ENCODE data around the gene TMED8.

DNA sequence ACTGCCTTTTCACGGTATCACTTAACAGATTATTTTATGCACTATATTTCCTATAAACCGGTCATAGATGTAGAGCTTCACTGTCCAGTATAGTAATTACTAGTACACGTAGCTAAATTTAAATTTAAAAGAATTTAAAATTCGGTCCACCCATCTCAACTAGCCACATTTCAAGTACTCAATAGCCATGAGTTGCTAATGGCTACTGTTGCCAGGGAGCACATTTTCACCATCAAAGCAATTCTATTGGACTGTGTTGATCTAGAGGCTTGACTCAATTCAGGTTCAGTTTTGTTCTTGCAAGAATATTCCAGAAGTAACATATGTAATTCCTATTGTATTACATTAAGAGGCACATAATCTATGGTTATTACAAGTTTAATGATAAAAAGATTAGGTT is 20.0 kb downstream of the TMED8 start:
- TF ChIP-seq, protein P1, sequence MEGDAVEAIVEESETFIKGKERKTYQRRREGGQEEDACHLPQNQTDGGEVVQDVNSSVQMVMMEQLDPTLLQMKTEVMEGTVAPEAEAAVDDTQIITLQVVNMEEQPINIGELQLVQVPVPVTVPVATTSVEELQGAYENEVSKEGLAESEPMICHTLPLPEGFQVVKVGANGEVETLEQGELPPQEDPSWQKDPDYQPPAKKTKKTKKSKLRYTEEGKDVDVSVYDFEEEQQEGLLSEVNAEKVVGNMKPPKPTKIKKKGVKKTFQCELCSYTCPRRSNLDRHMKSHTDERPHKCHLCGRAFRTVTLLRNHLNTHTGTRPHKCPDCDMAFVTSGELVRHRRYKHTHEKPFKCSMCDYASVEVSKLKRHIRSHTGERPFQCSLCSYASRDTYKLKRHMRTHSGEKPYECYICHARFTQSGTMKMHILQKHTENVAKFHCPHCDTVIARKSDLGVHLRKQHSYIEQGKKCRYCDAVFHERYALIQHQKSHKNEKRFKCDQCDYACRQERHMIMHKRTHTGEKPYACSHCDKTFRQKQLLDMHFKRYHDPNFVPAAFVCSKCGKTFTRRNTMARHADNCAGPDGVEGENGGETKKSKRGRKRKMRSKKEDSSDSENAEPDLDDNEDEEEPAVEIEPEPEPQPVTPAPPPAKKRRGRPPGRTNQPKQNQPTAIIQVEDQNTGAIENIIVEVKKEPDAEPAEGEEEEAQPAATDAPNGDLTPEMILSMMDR (IDR thresholded peaks at IDR 0.05): no peak
- TF ChIP-seq ZFX (IDR thresholded peaks at IDR 0.05; ENCODE audit: borderline replicate concordance): no peak
